ENCODE measurements around the gene DTWD2. TPM values are rescaled to one million over a fixed set of nuclear protein-coding genes. Genes with fewer than 3 reads are reported as not detected.

Gene DTWD2
- total and polyA plus RNA-seq, 2 of the 4 experiments (the other 2 are of a cell fraction), result 1.2 to 1.8 TPM

DNA sequence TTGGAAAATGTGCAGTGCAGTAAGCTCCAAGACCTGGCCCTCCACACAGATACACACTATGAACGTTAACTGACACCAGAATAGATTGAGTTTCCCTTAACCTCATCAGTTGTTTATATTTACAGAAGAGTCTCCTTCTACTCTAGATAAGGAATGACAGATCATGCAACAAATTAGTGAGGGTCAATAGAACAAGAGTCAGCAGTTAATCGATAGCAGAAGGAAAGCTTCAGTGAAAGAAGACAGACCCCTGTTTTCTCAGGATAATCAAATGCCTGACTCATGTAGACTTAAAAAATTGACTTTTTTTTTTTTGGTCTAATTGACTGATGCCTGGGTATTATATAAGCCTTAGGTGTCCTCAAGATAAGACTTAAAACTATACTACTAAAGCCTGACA, 179.9 kb downstream of the DTWD2 start:
- H3K56ac ChIP-seq (ENCODE audit: extremely low read depth, insufficient read depth, low read length), result no peak overlapping the region
- H2BK120ac ChIP-seq (ENCODE audit: low read depth, low read length), result no peak overlapping the region
- POLR2A ChIA-PET (ENCODE audit: unreplicated experiment), result no interaction called here

More for the DNA sequence above, 179.9 kb downstream of the DTWD2 start:
- in situ Hi-C loops (cut with MboI; ENCODE audit: low sequenced_read_pairs), result no loop called here
- Histone ChIP-seq H4K5ac (ENCODE audit: low read depth, low read length) (no peak overlapping the region), H2BK15ac (ENCODE audit: low read depth, low read length) (no peak overlapping the region), H4K91ac (ENCODE audit: insufficient read depth, low read depth, low read length) (no peak overlapping the region), H3K27ac (ENCODE audit: insufficient read depth, low read length) (no peak overlapping the region), H2BK5ac (ENCODE audit: low read depth, low read length, poor library complexity, severe bottlenecking) (no peak overlapping the region), H4K8ac (ENCODE audit: low read depth in 2 of 2, low read length in 2 of 2) (no peak overlapping the region), H3K9me1 (ENCODE audit: insufficient read depth, low read length) (no peaks in the 10 kb centered on the region), H3K23ac (ENCODE audit: low read depth, low read length) (no peak overlapping the region), H2AK5ac (ENCODE audit: low read depth, low read length) (no peak overlapping the region), H3K27me3 (ENCODE audit: control insufficient read depth, insufficient read depth, low read length) (no peaks in the 10 kb centered on the region), H3K18ac (ENCODE audit: low read depth, low read length) (no peak overlapping the region), H3K36me3 (ENCODE audit: control insufficient read depth, insufficient read depth, low read length) (no peaks in the 10 kb centered on the region), H4K20me1 (ENCODE audit: insufficient read depth, low read length) (no peaks in the 10 kb centered on the region), H2AK9ac (replicated peaks; ENCODE audit: low read depth, low read length, poor library complexity) (no peak overlapping the region), H3K4me3 (ENCODE audit: insufficient read depth, low read depth, low read length) (no peak overlapping the region), H3K4ac (ENCODE audit: low read depth, low read length) (no peak overlapping the region), H3K4me1 (ENCODE audit: control insufficient read depth, insufficient read depth, low read length) (no peaks in the 10 kb centered on the region), H3K79me1 (ENCODE audit: low read depth in 1 of 2, low read length in 2 of 2) (no peaks in the 10 kb centered on the region), H2BK20ac (ENCODE audit: low read depth, low read length) (no peak overlapping the region), H3K4me2 (ENCODE audit: low read depth, low read length) (no peak overlapping the region), H3K9me3 (ENCODE audit: control insufficient read depth, insufficient read depth, low read length) (no peaks in the 10 kb centered on the region), H3K9ac (ENCODE audit: low read depth, low read length) (no peak overlapping the region), H3K14ac (replicated peaks; ENCODE audit: low read depth, low read length) (no peak overlapping the region), H2AFZ (replicated peaks; ENCODE audit: low read length, poor library complexity) (no peak overlapping the region)
- WGBS, 2 experiments (ENCODE audit: extremely low coverage in 2 of 2, insufficient read length in 1 of 2), result no CpG with 5 or more reads among the region's 2 CpGs
- BruUV-seq (replicated peaks), result no TSS peak
- ATAC-seq (ENCODE audit: low read depth) (no peak), DNase-seq (no peak)
- dilution Hi-C loops (cut with HindIII; ENCODE audit: low sequenced_read_pairs, unreplicated experiment), result no loop called here
- intact Hi-C loops (cut with micrococcal nuclease), result no loop called here
- TF ChIP-seq, protein P1, sequence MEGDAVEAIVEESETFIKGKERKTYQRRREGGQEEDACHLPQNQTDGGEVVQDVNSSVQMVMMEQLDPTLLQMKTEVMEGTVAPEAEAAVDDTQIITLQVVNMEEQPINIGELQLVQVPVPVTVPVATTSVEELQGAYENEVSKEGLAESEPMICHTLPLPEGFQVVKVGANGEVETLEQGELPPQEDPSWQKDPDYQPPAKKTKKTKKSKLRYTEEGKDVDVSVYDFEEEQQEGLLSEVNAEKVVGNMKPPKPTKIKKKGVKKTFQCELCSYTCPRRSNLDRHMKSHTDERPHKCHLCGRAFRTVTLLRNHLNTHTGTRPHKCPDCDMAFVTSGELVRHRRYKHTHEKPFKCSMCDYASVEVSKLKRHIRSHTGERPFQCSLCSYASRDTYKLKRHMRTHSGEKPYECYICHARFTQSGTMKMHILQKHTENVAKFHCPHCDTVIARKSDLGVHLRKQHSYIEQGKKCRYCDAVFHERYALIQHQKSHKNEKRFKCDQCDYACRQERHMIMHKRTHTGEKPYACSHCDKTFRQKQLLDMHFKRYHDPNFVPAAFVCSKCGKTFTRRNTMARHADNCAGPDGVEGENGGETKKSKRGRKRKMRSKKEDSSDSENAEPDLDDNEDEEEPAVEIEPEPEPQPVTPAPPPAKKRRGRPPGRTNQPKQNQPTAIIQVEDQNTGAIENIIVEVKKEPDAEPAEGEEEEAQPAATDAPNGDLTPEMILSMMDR (conservative IDR thresholded peaks at IDR 0.05; ENCODE audit: low read depth, low read length), result no peak
- TF ChIP-seq NFE2L2 (IDR thresholded peaks at IDR 0.05; ENCODE audit: low read depth, low read length), result no peak
- TF ChIP-seq RFX5 (IDR thresholded peaks at IDR 0.05; ENCODE audit: low read depth, low read length), result no peak
- TF ChIP-seq, protein P2, sequence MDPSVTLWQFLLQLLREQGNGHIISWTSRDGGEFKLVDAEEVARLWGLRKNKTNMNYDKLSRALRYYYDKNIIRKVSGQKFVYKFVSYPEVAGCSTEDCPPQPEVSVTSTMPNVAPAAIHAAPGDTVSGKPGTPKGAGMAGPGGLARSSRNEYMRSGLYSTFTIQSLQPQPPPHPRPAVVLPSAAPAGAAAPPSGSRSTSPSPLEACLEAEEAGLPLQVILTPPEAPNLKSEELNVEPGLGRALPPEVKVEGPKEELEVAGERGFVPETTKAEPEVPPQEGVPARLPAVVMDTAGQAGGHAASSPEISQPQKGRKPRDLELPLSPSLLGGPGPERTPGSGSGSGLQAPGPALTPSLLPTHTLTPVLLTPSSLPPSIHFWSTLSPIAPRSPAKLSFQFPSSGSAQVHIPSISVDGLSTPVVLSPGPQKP (IDR thresholded peaks at IDR 0.05; ENCODE audit: borderline replicate concordance, low read depth, low read length), result no peak
- CTCF ChIA-PET, result interaction anchor here (0.6 to 0.8 kb wide), 2 partner anchors 11 to 17 kb away, joined by 3 to 10 read pairs; no protein-coding TSS in a partner anchor
